Nephron progenitor cell (in vitro differentiated cells): ENCODE data around the gene RPS27L.

Experiments
- DNase-seq: peaks from one replicate; pipeline ENCODE4 v3.0.0; 2021
- H3K27ac Mint-ChIP-seq: 2 replicates; pipeline ENCODE4 v1.8.0; 2021; ENCODE audit warnings: mild to moderate bottlenecking, moderate library complexity, mixed read lengths
- H3K27me3 Mint-ChIP-seq: 2 replicates; pipeline ENCODE4 v1.8.0; 2021; ENCODE audit warnings: mild to moderate bottlenecking, low read depth, mixed read lengths; ENCODE audit not compliant: poor library complexity
- H3K36me3 Mint-ChIP-seq: 2 replicates; pipeline ENCODE4 v1.8.0; 2021; ENCODE audit warnings: low read depth, mixed read lengths
- H3K4me1 Mint-ChIP-seq: 2 replicates; pipeline ENCODE4 v1.8.0; 2021; ENCODE audit warnings: mixed read lengths
- H3K4me3 Mint-ChIP-seq: 2 replicates; pipeline ENCODE4 v1.8.0; 2021; ENCODE audit warnings: mild to moderate bottlenecking, moderate library complexity, mixed read lengths
- H3K9me3 Mint-ChIP-seq: 2 replicates; pipeline ENCODE4 v1.8.0; 2021; ENCODE audit warnings: mild to moderate bottlenecking, moderate library complexity, mixed read lengths
- TF ChIP-seq, protein P1 (sequence below): fragments of 200-600 bp; sonication (generic); IDR thresholded peaks from 2 replicates; pipeline ENCODE4 v1.5.0; 2021; ENCODE audit warnings: antibody characterized with exemption

Gene RPS27L

DNA sequence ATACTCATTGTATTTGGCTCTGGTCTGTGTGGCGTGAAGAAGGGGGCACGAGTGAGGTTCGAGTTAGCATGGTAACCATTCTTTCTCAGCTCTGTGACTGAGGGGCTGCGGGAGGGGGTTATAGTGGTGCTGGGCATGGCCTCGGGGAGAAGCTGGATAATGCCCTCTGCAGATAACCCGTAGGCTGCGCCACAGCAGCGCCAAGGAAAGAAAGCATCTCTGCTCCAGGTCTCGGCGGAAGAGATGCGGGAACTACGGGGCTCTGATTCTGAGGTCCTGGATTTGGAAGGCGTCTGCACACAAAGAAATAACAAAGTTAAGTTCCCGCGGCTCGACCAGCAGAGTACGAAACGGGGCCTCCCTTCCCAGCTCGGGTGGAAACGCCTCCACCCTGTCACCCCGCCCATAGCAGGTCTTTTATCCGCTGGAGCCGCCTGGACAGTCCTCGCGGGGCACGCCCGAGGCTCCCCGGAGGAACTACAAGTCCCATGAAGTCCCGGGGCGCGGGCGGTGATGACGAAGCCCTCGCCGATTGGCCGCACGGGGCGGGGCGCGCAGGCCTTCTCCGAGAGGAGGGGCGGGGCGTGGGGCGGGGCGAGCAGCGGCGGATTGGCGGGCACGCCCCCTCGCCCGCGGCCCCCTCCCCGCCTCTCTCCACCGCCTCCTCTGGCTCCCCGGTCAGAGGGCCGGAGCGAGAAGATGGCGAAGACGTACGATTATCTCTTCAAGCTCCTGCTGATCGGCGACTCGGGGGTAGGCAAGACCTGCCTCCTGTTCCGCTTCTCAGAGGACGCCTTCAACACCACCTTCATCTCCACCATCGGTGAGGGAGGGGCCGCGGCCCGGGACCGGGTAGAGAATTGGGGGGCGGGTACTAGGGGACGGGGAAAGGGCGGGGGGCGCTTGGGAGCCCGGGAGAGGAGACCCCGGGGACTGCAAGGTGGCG lies 31.9 kb upstream of the RPS27L start, which contains the start of gene RAB8B:
Gene RAB8B, plus strand, starts transcription at position 681 of the 946 bp plus-strand sequence. Its CDS starts 19 bp downstream, at position 700.
- TF ChIP-seq, protein P1, sequence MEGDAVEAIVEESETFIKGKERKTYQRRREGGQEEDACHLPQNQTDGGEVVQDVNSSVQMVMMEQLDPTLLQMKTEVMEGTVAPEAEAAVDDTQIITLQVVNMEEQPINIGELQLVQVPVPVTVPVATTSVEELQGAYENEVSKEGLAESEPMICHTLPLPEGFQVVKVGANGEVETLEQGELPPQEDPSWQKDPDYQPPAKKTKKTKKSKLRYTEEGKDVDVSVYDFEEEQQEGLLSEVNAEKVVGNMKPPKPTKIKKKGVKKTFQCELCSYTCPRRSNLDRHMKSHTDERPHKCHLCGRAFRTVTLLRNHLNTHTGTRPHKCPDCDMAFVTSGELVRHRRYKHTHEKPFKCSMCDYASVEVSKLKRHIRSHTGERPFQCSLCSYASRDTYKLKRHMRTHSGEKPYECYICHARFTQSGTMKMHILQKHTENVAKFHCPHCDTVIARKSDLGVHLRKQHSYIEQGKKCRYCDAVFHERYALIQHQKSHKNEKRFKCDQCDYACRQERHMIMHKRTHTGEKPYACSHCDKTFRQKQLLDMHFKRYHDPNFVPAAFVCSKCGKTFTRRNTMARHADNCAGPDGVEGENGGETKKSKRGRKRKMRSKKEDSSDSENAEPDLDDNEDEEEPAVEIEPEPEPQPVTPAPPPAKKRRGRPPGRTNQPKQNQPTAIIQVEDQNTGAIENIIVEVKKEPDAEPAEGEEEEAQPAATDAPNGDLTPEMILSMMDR = no peak
- H3K4me1 Mint-ChIP-seq = peaks cover 48% of the 10 kb centered on the region

DNA sequence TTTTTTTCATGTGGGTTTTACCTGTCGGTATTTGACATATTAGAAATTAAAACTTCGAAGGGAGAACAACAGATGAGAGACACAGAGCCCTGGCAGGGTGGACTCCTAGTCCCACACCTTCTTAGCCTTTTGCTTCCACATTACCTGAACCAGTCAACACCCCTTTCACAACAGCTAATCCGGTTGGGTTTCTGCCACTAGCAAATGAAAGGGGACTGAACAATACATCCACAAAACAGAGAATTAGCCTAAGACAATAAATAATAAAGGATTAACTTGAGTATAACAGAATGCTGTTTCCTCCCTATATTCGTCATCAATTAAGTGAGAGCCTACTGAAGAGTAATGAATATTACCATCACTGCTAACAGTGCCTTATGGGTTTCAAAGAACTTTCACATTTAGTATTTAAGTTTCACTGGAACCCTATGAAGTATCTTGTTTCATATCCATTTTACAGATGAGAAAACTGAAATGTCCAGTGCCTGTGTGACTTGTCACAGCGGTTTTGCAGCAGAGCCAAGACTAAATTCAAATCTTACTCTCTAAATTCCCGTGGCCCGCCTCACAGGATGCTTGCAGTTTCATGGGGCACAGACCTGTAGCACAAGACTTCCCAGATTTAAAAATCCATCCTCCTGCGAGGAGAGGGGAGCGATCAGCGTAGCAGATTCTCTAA lies 31.1 kb upstream of the RPS27L start:
- Mint-ChIP-seq H3K27ac (peak overlapping the region; percentile 77), H3K36me3 (no peaks in the 10 kb centered on the region), H3K27me3 (peaks cover 8% of the 10 kb centered on the region), H3K9me3 (no peaks in the 10 kb centered on the region), H3K4me3 (peak overlapping the region; percentile 93), H3K4me1 (peaks cover 42% of the 10 kb centered on the region)
- TF ChIP-seq, protein P1 = no peak
- DNase-seq = no peak

More for the DNA sequence above, 31.9 kb upstream of the RPS27L start, which contains the start of gene RAB8B:
- H3K27me3 Mint-ChIP-seq = peaks cover 8% of the 10 kb centered on the region
- no peaks in the 10 kb centered on the region for H3K36me3 Mint-ChIP-seq
- DNase-seq = peak; percentile 100
- no peaks in the 10 kb centered on the region for H3K9me3 Mint-ChIP-seq
- peak within 1 kb of the TSS; percentile 93 for H3K4me3 Mint-ChIP-seq
- H3K27ac Mint-ChIP-seq = peak within 1 kb of the TSS; percentile 77

DNA sequence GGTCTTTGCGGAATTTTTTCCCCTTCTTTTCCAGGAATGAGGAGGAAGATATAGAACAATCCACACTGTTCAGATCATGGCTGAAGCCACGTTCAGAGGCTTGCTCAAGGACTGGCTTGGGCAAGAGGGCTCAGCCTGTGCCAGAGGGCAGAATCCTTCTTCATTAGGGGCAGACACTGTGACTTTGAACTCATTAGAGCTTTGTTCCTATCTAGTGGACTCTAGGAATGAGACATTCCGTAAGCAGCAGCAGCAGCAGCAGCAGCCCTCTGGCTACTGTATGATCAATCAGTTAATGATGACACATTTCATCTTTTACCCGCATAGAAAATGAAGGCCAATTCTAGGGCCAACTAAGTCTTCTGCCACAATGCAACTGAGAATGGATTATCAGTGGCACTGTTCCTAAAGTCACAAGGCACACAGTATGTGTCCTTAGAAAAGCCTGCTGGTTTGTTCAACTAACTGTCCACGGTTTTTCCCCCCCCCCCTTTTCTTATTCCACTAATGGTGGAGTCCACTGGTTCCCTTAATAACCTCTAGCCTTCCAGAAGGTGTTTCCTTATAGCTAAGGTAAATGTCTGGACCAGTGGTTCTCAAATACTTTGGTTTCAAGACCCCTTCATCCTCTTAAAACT lies 30.4 kb upstream of the RPS27L start:
- H3K27me3 Mint-ChIP-seq = peaks cover 8% of the 10 kb centered on the region
- H3K4me3 Mint-ChIP-seq = peak overlapping the region; percentile 93
- H3K9me3 Mint-ChIP-seq = no peaks in the 10 kb centered on the region
- no peaks in the 10 kb centered on the region for H3K36me3 Mint-ChIP-seq
- TF ChIP-seq, protein P1 = no peak
- DNase-seq = no peak
- H3K4me1 Mint-ChIP-seq = peaks cover 41% of the 10 kb centered on the region
- H3K27ac Mint-ChIP-seq = no peak overlapping the region

DNA sequence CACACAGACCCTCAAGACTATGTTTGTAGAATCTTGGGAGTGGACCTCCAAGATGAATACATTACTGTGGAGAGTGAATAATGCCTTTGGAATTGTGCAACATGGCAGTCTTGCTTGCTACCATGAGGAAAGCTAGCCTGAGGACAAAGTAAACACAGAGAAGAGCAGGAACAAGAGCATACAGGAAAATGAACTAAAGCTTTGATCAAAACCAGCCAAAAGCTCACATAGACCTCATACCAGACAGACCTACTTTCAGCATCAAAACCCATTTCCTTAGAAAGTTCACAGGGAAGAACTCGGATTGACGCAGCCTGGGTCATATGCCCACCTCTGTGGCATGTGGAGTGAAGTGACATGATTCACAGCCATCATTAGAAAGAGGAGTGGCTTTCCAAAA lies 28.8 kb upstream of the RPS27L start:
- TF ChIP-seq, protein P1 = no peak
- H3K27me3 Mint-ChIP-seq = peaks cover 8% of the 10 kb centered on the region
- no peak overlapping the region for H3K4me3 Mint-ChIP-seq
- H3K9me3 Mint-ChIP-seq = no peaks in the 10 kb centered on the region
- H3K27ac Mint-ChIP-seq = no peak overlapping the region
- peaks cover 24% of the 10 kb centered on the region for H3K4me1 Mint-ChIP-seq
- no peaks in the 10 kb centered on the region for H3K36me3 Mint-ChIP-seq
- no peak for DNase-seq

DNA sequence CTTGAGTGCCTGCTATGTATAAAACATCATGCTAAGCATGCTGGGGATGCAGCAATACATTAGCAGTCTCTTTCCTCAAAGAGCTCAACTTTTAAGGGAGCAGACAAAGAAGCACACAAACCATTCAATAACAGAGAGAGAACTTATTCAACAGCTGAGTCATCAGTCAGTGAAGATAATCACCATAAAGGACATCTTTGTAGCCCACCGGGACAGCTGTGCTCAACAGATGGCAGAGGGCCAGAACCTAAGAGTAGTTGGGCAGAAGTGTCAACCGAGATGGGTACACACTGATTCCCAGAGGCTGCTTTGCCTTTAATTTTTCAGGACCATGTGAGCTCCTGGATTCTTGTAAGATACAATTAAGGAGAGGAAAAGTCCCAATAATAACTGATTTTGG lies 27.9 kb upstream of the RPS27L start:
- Mint-ChIP-seq H3K27ac (no peak overlapping the region), H3K27me3 (peaks cover 8% of the 10 kb centered on the region), H3K36me3 (no peaks in the 10 kb centered on the region), H3K4me3 (no peak overlapping the region), H3K4me1 (peaks cover 16% of the 10 kb centered on the region), H3K9me3 (no peaks in the 10 kb centered on the region)
- TF ChIP-seq, protein P1 = no peak
- no peak for DNase-seq
